SH-SY5Y (cell line): ENCODE data around the gene MILR1.

Experiments
- GATA2 ChIP-seq: IDR thresholded peaks from 2 replicates; pipeline ENCODE4 v1.6.1; 2011; ENCODE audit warnings: mild to moderate bottlenecking, low read depth, low read length
- GATA3 ChIP-seq: IDR thresholded peaks from 2 replicates; pipeline ENCODE4 v1.6.1; 2011; ENCODE audit warnings: low read depth, mild to moderate bottlenecking, low read length, moderate library complexity

DNA sequence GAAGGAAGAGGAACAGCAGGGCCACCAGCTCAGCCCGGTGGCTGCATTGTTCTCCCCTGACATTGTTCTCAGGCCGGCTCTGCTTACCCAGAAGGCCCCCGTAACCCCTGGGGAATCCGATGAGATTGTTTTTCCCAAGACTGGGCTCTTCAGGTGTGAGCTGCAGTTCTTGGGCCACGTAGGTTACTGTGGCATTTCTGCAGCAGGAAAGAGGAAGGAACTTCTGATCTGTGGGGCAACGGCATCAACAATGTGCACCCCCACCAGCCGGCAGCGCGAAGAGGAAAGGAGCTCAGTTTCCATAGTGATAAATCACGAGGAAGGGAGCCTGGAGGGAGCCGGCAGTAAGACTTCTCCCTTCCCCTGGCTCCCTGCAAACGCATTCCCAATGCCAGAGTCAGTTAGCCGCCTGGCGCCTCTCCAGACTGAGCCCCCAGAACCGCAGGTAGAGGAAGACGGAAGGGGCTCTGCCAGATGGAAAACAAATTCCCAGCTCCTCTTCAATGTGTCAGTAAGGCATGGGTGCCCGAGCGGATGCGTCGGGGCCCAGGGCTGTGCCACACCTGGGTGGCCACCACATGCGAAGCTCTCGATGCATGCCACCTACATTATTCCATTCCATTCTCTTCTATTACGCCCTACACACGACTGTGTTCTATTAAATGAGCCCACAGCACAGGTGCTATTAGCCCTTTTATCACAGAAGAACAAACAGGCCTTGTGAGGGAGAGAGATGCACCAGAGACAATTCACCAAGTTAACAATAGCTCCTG is 36.7 kb upstream of the MILR1 start:
- TF ChIP-seq GATA3 = no peak
- TF ChIP-seq GATA2 = no peak
